ENCODE data around the gene BRD1. TPM values are rescaled to one million over a fixed set of nuclear protein-coding genes. Genes with fewer than 3 reads are reported as not detected.

BRD1 gene
- total RNA-seq, 4 donors from 2014 or later: 44.6 to 74.9 (median 60.4) TPM

GRCh38 chr22:49724893-49725489, 102.7 kb downstream of the BRD1 start:
- Histone ChIP-seq H3K4me3 (peak overlapping the region in 2 of 4 donors; percentile 12 to 32), H3K36me3 (no peaks in the 10 kb centered on the region), H3K27ac (no peak overlapping the region), H3K27me3 (peaks cover 0 to 47% of the 10 kb centered on the region in 2 donors), H3K4me1 (peaks cover 0 to 7% (median 3%) of the 10 kb centered on the region in 4 donors), H3K9me3 (no peaks in the 10 kb centered on the region)
- 12 to 25% methylated on average over 20 to 23 of the region's 41 CpGs for WGBS, 2 donors
- DNase-seq (ENCODE audit: low spot score in 2 of 2): peak in 1 of 2 donors; percentile 43
- TF ChIP-seq CTCF (IDR thresholded peaks at IDR 0.05) (peak; percentile 25 to 51 (median 39)), EP300 (IDR thresholded peaks at IDR 0.05) (no peak)

GRCh38 chr22:49724030-49724892, 103.4 kb downstream of the BRD1 start:
- 45 to 48% methylated on average over 36 to 52 of the region's 54 CpGs for WGBS, 2 donors
- Histone ChIP-seq H3K4me3 (peak overlapping the region in 2 of 4 donors; percentile 12 to 32), H3K27me3 (peaks cover 0 to 47% of the 10 kb centered on the region in 2 donors), H3K36me3 (no peaks in the 10 kb centered on the region), H3K27ac (no peak overlapping the region), H3K9me3 (no peaks in the 10 kb centered on the region), H3K4me1 (peaks cover 0 to 7% (median 3%) of the 10 kb centered on the region in 4 donors)
- no peak for TF ChIP-seq POLR2A (IDR thresholded peaks at IDR 0.05)
- TF ChIP-seq CTCF (IDR thresholded peaks at IDR 0.05): no peak
- no peak for TF ChIP-seq EP300 (IDR thresholded peaks at IDR 0.05)
- no peak for DNase-seq (ENCODE audit: low spot score in 2 of 2)

GRCh38 chr22:49723478-49724029, 104.1 kb downstream of the BRD1 start:
- DNase-seq (ENCODE audit: low spot score in 2 of 2): no peak
- no peak overlapping the region for H3K27ac ChIP-seq
- 86 to 91% methylated on average over 14 of the region's 14 CpGs for WGBS, 2 donors
- H3K27me3 ChIP-seq: peaks cover 0 to 47% of the 10 kb centered on the region in 2 donors
- H3K4me1 ChIP-seq: peaks cover 0 to 7% (median 3%) of the 10 kb centered on the region in 4 donors
- H3K36me3 ChIP-seq: no peaks in the 10 kb centered on the region
- TF ChIP-seq POLR2A (IDR thresholded peaks at IDR 0.05) (no peak), CTCF (IDR thresholded peaks at IDR 0.05) (no peak), EP300 (IDR thresholded peaks at IDR 0.05) (no peak)
- H3K4me3 ChIP-seq: no peak overlapping the region
- peaks cover 0 to 2% (median 0%) of the 10 kb centered on the region in 4 donors for H3K9me3 ChIP-seq

Small RNAs within 50 kb of the gene (small RNA-seq; reads per million reads assigned to genes)
- gene AL117328.1 (not detected), gene RF00017 (not detected)

Other genes with a start within 250 kb of the BRD1 start
- gene ZBED4, start 26.0 kb upstream of the BRD1 start, total RNA-seq: 10 to 100 TPM in 1 of 4 donors, 1 to 10 TPM in 3; 5.9 to 12.3 (median 7.3) TPM
- 10 to 100 TPM in 3 of 4 donors, 1 to 10 TPM in 1; 9.0 to 17.4 (median 14.5) TPM for gene ALG12, start 90.6 kb upstream of the BRD1 start, total RNA-seq
- gene CRELD2, start 90.8 kb upstream of the BRD1 start, total RNA-seq: 10 to 100 TPM; 44.8 to 80.4 (median 65.1) TPM
- 100 to 1,000 TPM in 3 of 4 donors, 10 to 100 TPM in 1; 98.3 to 138 (median 119) TPM for gene PIM3, start 132.9 kb upstream of the BRD1 start, total RNA-seq
- gene IL17REL, start 184.9 kb upstream of the BRD1 start, total RNA-seq: not detected
- gene TTLL8, start 230.4 kb upstream of the BRD1 start, total RNA-seq: not detected